A549 treated with DMSO at 1 μM for 4 hours (cell line): ENCODE data around the gene NKX1-2. TPM values are rescaled to one million over a fixed set of nuclear protein-coding genes. Genes with fewer than 3 reads are reported as not detected.

Source experiments
- total RNA-seq: library from RNA; stranded (reverse); fragments of 200-300 nt; extraction: Qiagen RNA extraction; gene quantifications from 5 replicates; pipeline ENCODE4 v1.2.3, GENCODE V29; 2022; ENCODE audit warnings: low read depth

Gene NKX1-2
- total RNA-seq, result 0.03 to 0.04 TPM in 2 of 5 replicates, not detected in the others

DNA sequence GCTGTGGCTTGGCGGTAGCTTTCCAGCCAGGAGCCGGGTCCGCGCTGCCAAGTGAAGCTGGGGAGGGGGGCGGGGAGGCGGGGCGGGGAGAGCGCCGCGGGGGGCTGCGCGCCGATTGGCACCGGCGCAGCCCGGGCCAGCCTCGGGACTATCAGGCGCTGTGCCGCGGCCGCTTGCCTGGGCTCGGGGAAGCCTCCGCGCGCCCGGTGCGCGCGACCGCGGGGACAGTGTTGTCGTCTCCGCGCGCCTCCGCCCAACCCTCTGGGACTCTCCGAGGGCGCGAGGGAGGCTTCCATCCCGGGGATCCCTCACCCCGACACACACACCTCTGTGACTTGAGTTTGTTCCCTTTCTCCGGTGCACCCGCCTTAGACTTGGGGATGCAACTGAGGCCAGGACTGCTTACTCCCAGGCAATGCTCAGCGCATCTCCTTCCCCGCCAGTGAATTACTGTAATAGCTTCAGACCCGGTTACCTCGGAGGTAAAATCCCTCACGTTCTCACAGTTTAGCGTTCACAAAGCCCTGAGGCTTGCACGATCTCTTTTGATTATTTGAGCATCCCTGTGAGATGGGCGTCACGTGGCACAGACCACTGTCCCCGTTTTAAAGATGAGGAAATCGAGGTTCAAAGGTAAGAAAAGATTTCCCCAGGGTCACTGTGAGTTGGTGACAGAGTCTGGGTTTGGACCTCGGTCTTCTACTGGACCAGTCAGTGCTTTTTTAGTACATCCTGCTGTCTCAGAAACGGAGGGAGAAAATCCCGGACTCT, at the start of gene NKX1-2:
Gene NKX1-2, minus strand, starts transcription at position 24 of the 771 bp plus-strand sequence. CDS start 92 bp downstream, outside the sequence.

DNA sequence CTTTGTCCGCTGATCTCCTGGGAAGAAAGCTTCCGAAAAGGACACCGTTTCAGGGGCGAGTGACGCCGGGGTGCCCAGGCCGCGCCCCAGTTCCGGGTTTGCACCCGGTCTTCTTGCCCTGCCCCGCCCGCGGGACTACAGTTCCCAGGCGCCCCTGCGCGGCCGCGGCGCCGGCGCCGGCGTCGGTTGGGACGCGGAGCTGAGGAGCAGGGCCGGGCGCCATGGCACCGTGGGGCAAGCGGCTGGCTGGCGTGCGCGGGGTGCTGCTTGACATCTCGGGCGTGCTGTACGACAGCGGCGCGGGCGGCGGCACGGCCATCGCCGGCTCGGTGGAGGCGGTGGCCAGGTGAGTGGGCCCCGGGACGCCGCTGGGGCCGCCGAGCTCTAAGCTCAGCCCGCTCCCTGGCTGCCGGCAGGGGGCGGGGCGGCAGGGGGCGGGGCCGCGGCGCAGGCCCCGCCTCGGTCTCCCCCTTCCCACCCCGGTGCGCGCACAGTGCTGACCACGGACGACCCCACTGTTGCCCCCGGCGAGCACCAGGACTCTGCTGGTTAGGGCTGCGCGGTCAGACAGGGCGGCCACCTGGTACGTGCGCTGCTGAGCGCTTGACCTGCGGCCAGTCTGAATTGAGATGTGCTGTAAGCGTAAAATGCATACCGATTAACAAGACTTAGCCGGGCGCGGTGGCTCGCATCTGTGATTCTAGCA, 12.0 kb upstream of the NKX1-2 start, which contains the start of gene LHPP:
Gene LHPP, plus strand, starts transcription at position 182 of the 706 bp plus-strand sequence. Its CDS starts 40 bp downstream, at position 222.

GRCh38 chr10:124418726-124419501, 30.9 kb downstream of the NKX1-2 start, which contains the start of gene OAT:
Gene OAT (minus strand): TSS chr10:124418923. CDS start chr10:124412171, 6,752 bp downstream.

Other genes starting within 250 kb of the NKX1-2 start
- gene OAT, start 31.1 kb downstream of the NKX1-2 start, total RNA-seq, result 63.2 to 96.4 TPM (median 76.3 TPM) in 5 replicates
- gene LHPP, start 11.8 kb upstream of the NKX1-2 start, total RNA-seq, result 11.0 to 12.2 TPM (median 11.6 TPM) in 5 replicates